HepG2 (cell line): Measurements from ENCODE around the gene LMNA. TPM values are rescaled to one million over a fixed set of nuclear protein-coding genes. Genes with fewer than 3 reads are reported as not detected.

Source experiments
- AGO1 ChIP-seq: fragments of 200-400 bp; formaldehyde crosslinking; IDR thresholded peaks from 2 replicates; pipeline ENCODE4 v1.6.1; 2017; ENCODE audit warnings: mild to moderate bottlenecking, low read depth, low read length, moderate library complexity; ENCODE audit not compliant: poor library complexity, severe bottlenecking
- EHMT2 ChIP-seq: fragments of 200-600 bp; sonication (generic); IDR thresholded peaks from 2 replicates; pipeline ENCODE4 v1.7.0; 2017; ENCODE audit warnings: antibody characterized with exemption, low read depth, low read length, borderline replicate concordance
- ELF3 ChIP-seq: IDR thresholded peaks from 2 replicates; pipeline ENCODE4 v1.6.1; 2016; ENCODE audit warnings: missing genetic modification reagents, missing compliant biosample characterization
- HCFC1 ChIP-seq: fragments of 150-350 bp; IDR thresholded peaks from 2 replicates; pipeline ENCODE4 v1.6.1; 2014; ENCODE audit warnings: low read depth, low read length
- JUNB ChIP-seq: sonication (generic); formaldehyde crosslinking; IDR thresholded peaks from 2 replicates; pipeline ENCODE4 v1.8.0; 2022; ENCODE audit warnings: missing genetic modification reagents, mild to moderate bottlenecking, borderline replicate concordance
- KDM4B ChIP-seq: sonication (generic); formaldehyde crosslinking; IDR thresholded peaks from 2 replicates; pipeline ENCODE4 v1.4.0; 2020; ENCODE audit warnings: missing genetic modification reagents
- MAF1 ChIP-seq: sonication (generic); formaldehyde crosslinking; IDR thresholded peaks from 2 replicates; pipeline ENCODE4 v1.5.0; 2020; ENCODE audit warnings: missing genetic modification reagents, borderline replicate concordance
- MAZ ChIP-seq, 2 experiments: sonication (generic) in 1 of 2; formaldehyde crosslinking in 1 of 2; IDR thresholded peaks; 2 replicates each; pipeline versions ENCODE4 v1.5.0 to v1.6.1; 2012 to 2020; ENCODE audit warnings: low read depth in 2 of 2, mild to moderate bottlenecking in 2 of 2, borderline replicate concordance in 1 of 2, improper control_type of control experiment in 1 of 2, low read length in 1 of 2, missing genetic modification reagents in 1 of 2, moderate library complexity in 1 of 2
- PCBP2 ChIP-seq: fragments of 200-400 bp; formaldehyde crosslinking; optimal IDR thresholded peaks from 2 replicates; pipeline ENCODE3; 2018; ENCODE audit warnings: low read length, low read depth; ENCODE audit not compliant: poor library complexity, severe bottlenecking
- SNAI1 ChIP-seq: sonication (generic); formaldehyde crosslinking; IDR thresholded peaks from 2 replicates; pipeline ENCODE4 v1.5.0; 2020; ENCODE audit warnings: mild to moderate bottlenecking, missing genetic modification reagents, borderline replicate concordance
- SRF ChIP-seq: IDR thresholded peaks from 2 replicates; pipeline ENCODE4 v1.6.1; 2011; ENCODE audit warnings: mild to moderate bottlenecking, low read depth, low read length, moderate library complexity
- TEAD2 ChIP-seq: sonication (generic); formaldehyde crosslinking; IDR thresholded peaks from 2 replicates; pipeline ENCODE4 v1.9.0; 2021; ENCODE audit warnings: missing genetic modification reagents
- TSC22D2 ChIP-seq: sonication (generic); formaldehyde crosslinking; IDR thresholded peaks from 2 replicates; pipeline ENCODE4 v1.5.1; 2020; ENCODE audit warnings: missing genetic modification reagents, mild to moderate bottlenecking, borderline replicate concordance
- ZNF207 ChIP-seq: fragments of 450-650 bp; IDR thresholded peaks from 2 replicates; pipeline ENCODE4 v1.6.1; 2016; ENCODE audit warnings: antibody characterized with exemption, borderline replicate concordance
- ZNF543 ChIP-seq: sonication (generic); formaldehyde crosslinking; IDR thresholded peaks from 2 replicates; pipeline ENCODE4 v1.4.0; 2020; ENCODE audit warnings: mild to moderate bottlenecking, missing genetic modification reagents
- ZNF615 ChIP-seq: sonication (generic); formaldehyde crosslinking; IDR thresholded peaks from 2 replicates; pipeline ENCODE4 v1.5.0; 2020; ENCODE audit warnings: mild to moderate bottlenecking, missing genetic modification reagents, borderline replicate concordance
- ZNF713 ChIP-seq: sonication (generic); formaldehyde crosslinking; IDR thresholded peaks from 2 replicates; pipeline ENCODE4 v1.4.0; 2020; ENCODE audit warnings: mild to moderate bottlenecking, missing genetic modification reagents
- polyA plus RNA-seq, 8 experiments: library from polyadenylated mRNA; depleted of rRNA in 3 of 8; stranded (reverse) in 7 of 8; unstranded in 1 of 8; fragments of >200 nt; fragmentation: Illumina TruSeq in 4 of 8; extraction: Trizol in 4 of 8; gene quantifications; 2 replicates each; pipeline versions ENCODE4 v1.2.1 to v1.2.3, GENCODE V29; 2011 to 2016; ENCODE audit warnings: low read depth in 4 of 8, missing spikeins in 1 of 8, mixed read lengths in 1 of 8; ENCODE audit not compliant: insufficient read depth in 1 of 8
- total RNA-seq, 5 experiments: library from RNA; depleted of rRNA; stranded (reverse); fragments of >200 nt; fragmentation: Illumina TruSeq; extraction: Trizol; gene quantifications; 2 replicates each; pipeline ENCODE4 v1.2.3, GENCODE V29; 2016; ENCODE audit warnings: low read depth in 1 of 5
- TF ChIP-seq, protein P1 (sequence below): sonication (generic); formaldehyde crosslinking; IDR thresholded peaks from 2 replicates; pipeline ENCODE4 v1.4.0; 2020; ENCODE audit warnings: missing genetic modification reagents
- TF ChIP-seq, protein P2 (sequence below): sonication (generic); formaldehyde crosslinking; IDR thresholded peaks from 2 replicates; pipeline ENCODE4 v1.4.0; 2020; ENCODE audit warnings: missing genetic modification reagents
- TF ChIP-seq, protein P3 (sequence below): sonication (generic); formaldehyde crosslinking; IDR thresholded peaks from 2 replicates; pipeline ENCODE4 v1.9.0; 2022; ENCODE audit warnings: missing genetic modification reagents, mild to moderate bottlenecking, borderline replicate concordance

Gene LMNA
- total and polyA plus RNA-seq, 2 of the 13 experiments (the other 11 are each of a cell fraction or from before 2014, with no cell fraction given): 107 to 225 TPM

DNA sequence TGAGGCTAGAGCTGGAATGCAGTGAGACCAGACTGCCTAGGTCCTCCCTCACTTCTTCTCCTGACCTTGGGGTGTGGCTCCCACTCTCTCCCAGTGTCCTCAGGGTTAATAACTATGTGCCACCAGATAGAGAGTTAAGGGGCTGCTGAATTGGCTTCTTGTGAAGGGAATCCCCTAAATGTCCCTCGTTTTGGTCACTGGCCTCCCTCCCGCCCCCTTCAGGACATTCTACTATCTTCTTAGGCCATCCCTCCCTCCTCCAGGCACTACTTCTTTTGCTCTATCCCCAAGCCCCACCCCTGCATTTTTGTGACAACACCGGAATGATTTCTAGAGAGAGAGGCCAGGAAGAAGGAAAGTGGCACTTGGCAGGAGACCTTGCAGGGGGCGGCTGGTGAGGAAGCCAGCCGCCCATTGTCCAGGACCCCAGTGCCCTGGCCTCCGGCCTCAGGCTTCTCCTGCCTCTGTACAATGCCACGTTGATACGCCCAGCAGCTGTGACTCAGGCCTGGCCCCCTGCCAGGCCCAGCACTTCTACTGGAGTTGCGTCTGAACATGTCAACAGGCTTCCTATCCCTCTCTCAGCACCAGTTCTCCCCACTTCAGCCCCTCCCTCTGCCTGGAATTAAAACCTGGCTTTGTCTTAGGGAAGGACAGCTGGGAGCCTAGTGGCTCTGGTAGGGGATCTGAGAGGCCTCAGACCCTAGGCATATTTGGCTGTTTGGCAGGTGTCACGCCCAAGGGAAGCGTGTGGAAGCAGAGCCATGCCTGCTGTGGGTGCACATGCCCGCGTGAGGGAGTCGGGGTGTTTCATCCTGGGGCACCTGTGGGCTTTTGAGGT lies 9.1 kb downstream of the LMNA start (continued):
- TF ChIP-seq, protein P1, sequence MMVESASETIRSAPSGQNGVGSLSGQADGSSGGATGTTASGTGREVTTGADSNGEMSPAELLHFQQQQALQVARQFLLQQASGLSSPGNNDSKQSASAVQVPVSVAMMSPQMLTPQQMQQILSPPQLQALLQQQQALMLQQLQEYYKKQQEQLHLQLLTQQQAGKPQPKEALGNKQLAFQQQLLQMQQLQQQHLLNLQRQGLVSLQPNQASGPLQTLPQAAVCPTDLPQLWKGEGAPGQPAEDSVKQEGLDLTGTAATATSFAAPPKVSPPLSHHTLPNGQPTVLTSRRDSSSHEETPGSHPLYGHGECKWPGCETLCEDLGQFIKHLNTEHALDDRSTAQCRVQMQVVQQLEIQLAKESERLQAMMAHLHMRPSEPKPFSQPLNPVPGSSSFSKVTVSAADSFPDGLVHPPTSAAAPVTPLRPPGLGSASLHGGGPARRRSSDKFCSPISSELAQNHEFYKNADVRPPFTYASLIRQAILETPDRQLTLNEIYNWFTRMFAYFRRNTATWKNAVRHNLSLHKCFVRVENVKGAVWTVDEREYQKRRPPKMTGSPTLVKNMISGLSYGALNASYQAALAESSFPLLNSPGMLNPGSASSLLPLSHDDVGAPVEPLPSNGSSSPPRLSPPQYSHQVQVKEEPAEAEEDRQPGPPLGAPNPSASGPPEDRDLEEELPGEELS (CRISPR knock-in tag): peak; percentile 75
- TF ChIP-seq EHMT2 (no peak), ZNF543 (peak; percentile 83), TEAD2 (CRISPR knock-in tag) (no peak), ELF3 (CRISPR knock-in tag) (peak; percentile 17; the same call in 1 of the 2 replicates), TSC22D2 (no peak), HCFC1 (no peak), JUNB (no peak), KDM4B (CRISPR knock-in tag) (no peak), PCBP2 (no peak), MAF1 (no peak), ZNF207 (no peak), SRF (no peak), ZNF615 (no peak), SNAI1 (CRISPR knock-in tag) (no peak), ZNF713 (CRISPR knock-in tag) (0 out of 2 replicates have a peak, but pooled peaks have one; percentile 52), MAZ (IDR thresholded peaks at IDR 0.05; ENCODE audit: borderline replicate concordance, low read depth, low read length) (0 out of 2 replicates have a peak, but pooled peaks have one; percentile 24), MAZ (CRISPR knock-in tag; IDR thresholded peaks at IDR 0.05; ENCODE audit: low read depth) (peak; percentile 20; the same call in 1 of the 2 replicates), AGO1 (no peak)
- TF ChIP-seq, protein P2, sequence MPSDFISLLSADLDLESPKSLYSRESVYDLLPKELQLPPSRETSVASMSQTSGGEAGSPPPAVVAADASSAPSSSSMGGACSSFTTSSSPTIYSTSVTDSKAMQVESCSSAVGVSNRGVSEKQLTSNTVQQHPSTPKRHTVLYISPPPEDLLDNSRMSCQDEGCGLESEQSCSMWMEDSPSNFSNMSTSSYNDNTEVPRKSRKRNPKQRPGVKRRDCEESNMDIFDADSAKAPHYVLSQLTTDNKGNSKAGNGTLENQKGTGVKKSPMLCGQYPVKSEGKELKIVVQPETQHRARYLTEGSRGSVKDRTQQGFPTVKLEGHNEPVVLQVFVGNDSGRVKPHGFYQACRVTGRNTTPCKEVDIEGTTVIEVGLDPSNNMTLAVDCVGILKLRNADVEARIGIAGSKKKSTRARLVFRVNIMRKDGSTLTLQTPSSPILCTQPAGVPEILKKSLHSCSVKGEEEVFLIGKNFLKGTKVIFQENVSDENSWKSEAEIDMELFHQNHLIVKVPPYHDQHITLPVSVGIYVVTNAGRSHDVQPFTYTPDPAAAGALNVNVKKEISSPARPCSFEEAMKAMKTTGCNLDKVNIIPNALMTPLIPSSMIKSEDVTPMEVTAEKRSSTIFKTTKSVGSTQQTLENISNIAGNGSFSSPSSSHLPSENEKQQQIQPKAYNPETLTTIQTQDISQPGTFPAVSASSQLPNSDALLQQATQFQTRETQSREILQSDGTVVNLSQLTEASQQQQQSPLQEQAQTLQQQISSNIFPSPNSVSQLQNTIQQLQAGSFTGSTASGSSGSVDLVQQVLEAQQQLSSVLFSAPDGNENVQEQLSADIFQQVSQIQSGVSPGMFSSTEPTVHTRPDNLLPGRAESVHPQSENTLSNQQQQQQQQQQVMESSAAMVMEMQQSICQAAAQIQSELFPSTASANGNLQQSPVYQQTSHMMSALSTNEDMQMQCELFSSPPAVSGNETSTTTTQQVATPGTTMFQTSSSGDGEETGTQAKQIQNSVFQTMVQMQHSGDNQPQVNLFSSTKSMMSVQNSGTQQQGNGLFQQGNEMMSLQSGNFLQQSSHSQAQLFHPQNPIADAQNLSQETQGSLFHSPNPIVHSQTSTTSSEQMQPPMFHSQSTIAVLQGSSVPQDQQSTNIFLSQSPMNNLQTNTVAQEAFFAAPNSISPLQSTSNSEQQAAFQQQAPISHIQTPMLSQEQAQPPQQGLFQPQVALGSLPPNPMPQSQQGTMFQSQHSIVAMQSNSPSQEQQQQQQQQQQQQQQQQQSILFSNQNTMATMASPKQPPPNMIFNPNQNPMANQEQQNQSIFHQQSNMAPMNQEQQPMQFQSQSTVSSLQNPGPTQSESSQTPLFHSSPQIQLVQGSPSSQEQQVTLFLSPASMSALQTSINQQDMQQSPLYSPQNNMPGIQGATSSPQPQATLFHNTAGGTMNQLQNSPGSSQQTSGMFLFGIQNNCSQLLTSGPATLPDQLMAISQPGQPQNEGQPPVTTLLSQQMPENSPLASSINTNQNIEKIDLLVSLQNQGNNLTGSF (CRISPR knock-in tag): no peak
- TF ChIP-seq, protein P3, sequence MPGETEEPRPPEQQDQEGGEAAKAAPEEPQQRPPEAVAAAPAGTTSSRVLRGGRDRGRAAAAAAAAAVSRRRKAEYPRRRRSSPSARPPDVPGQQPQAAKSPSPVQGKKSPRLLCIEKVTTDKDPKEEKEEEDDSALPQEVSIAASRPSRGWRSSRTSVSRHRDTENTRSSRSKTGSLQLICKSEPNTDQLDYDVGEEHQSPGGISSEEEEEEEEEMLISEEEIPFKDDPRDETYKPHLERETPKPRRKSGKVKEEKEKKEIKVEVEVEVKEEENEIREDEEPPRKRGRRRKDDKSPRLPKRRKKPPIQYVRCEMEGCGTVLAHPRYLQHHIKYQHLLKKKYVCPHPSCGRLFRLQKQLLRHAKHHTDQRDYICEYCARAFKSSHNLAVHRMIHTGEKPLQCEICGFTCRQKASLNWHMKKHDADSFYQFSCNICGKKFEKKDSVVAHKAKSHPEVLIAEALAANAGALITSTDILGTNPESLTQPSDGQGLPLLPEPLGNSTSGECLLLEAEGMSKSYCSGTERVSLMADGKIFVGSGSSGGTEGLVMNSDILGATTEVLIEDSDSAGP (CRISPR knock-in tag): peak; percentile 56
